Renal cortical epithelial cell (primary cell): ENCODE results near the gene DNAAF8. TPM values are rescaled to one million over a fixed set of nuclear protein-coding genes. Genes with fewer than 3 reads are reported as not detected.

Experiments used
- DNase-seq: peaks from one replicate; pipeline ENCODE4 v3.0.0-alpha.2; 2011; ENCODE audit warnings: low read depth
- total RNA-seq: library from RNA; depleted of rRNA; stranded (reverse); fragments of >200 nt; gene quantifications from 2 replicates; pipeline ENCODE4 v1.2.3, GENCODE V29; 2014

DNAAF8 gene
- total RNA-seq, 1 donor from 2014 or later, result 1.0 TPM

DNA sequence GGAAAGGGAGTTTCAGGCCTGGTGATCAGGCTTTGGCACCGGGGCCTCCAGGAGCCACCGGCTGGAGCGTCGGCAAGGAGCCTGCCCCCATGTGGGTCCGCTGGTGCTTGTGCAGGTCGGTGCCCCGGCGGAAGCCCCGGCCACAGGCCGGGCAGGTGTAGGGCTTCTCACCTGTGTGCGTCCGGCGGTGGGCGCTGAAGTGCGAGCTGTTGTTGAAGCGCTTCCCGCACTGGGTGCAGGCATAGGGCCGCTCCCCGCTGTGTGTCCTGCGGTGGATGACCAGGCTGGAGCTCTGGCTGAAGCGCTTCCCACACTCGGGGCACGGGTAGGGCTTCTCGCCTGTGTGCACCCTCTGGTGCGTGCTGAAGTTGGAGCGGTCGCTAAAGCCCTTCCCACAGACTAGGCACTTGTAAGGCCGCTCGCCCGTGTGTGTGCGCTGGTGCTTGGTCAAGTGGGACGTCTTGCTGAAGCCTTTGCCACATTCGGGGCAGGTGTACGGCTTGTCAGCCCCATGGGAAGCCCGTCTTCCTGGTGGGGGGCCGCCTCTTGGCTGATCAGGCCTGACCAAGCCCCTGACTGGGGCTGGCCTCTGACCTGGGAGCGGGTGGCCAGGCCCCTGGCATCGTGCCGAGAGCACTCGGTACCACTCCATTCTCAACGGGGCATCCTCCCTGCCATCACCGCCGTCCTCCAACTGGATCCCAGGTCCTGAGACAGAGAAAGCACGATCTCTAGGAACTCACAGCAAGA is 18.2 kb downstream of the DNAAF8 start:
- DNase-seq, result no peak

DNA sequence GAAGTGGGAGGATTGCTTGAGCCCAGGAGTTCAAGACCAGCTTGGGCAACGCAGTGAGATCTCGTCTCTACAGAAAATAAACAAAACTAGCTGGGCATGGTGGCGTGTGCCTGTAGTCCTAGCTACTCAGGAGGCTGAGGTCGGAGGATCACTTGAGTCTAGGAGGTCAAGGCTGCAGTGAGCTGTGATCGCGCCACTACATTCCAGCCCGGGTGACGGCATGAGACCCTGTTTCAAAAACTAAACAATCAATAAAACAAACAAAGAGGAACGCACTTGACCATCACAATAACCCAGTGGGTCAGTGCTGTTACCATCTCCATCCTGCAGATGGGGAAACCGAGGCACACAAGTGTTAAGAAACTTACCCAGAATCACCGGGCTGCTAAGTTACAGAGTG is 18.9 kb downstream of the DNAAF8 start:
- no peak for DNase-seq

DNA sequence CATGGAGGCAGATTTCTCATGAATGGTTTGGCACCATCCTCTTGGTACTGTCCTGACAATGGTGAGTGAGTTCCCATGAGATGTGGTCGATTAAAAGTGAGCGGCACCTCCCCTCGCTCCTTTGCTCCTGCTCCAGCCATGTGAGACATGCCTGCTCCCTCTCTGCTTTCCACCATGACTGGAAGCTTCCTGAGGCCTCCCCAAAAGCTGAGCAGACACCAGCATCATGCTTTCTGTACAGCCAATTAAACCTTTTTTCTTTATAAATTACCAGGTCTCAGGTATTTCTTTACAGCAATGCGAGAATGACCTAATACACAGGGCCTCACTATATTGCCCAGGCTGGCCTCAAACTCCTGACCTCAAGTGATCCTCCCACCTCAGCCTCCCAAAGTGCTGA is 20.5 kb downstream of the DNAAF8 start:
- no peak for DNase-seq

DNA sequence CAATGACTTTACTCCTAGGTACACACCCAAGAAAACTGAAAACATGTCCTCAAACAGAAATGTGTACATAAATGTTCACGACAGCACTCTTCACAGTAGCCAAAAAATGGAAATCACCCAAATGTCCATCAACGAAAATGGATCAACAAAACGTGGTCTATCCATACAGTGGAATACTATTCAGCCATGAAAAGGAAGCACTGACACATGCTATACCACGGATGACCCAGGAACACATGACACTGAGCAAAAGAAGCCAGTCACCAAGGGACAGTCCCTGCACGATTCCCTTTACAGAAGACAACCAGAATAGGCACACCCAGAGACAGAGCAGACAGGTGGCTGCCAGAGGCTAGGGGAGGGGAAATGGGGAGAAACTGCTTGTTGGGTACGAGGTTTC is 21.4 kb downstream of the DNAAF8 start:
- DNase-seq, result no peak

DNA sequence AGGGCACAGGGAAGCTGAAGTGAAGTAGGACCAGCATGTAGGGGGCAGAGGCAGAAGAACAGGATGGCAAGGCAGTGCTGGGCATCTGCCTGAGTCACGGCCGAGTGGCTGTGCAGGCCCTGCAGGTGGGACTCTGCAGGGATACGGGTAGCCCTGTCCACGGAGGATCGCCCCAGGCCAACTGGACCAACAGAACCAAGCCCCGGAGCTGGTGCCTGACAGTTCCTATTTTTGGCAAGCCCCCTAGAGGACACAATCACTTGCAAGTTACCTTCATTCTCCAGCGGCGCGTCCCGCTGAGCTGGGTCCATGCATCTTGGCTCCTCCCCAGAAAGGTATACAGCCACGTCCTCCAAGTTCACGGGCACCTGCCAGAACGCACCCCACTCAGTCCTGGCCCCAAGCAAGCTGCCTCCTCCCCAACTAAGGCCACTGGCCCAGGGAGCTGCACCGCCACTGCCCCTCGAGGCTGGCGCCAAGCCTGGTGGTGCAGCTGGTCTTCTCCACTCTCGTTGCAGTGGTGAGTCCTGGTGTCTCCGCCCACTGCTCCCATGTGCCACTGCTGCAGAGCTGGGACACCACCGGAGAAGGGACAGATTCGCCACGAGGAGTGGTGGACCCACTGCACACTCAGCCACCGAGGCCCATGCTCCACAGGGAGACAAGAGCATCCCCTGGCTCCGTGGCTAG is 26.0 kb downstream of the DNAAF8 start:
- no peak for DNase-seq

- no peak for DNase-seq
These were observed 27.9 kb downstream of the DNAAF8 start for GRCh38 chr16:4762205-4762604.

DNA sequence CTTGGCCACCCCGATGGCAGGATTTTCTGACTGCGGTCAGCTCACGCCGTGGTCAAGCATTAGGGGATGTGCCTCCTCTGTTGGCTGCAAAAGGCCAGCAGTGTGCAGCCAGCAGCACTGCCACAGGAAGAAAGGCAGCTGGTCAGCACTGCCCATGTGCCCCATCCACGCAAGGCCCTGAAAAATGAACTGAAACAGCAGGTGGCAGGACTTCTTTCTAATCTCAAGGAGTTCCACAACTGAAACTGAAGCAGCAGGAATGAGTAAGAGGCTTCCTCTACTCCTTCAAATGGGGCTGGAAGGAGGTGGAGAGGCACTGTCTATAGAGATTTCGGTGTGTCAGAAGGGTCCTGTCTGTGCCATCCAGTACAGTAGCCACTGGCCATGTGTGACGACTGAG is 29.5 kb downstream of the DNAAF8 start:
- no peak for DNase-seq

- DNase-seq, result no peak
These were observed 31.5 kb downstream of the DNAAF8 start for GRCh38 chr16:4765511-4766474.

- peak; percentile 88 for DNase-seq
These were observed 32.7 kb downstream of the DNAAF8 start, which contains the start of gene ZNF500 for GRCh38 chr16:4766875-4767628. Gene ZNF500, minus strand, starts transcription at chr16:4767162. Its CDS starts 1,184 bp downstream, at chr16:4765978.

DNA sequence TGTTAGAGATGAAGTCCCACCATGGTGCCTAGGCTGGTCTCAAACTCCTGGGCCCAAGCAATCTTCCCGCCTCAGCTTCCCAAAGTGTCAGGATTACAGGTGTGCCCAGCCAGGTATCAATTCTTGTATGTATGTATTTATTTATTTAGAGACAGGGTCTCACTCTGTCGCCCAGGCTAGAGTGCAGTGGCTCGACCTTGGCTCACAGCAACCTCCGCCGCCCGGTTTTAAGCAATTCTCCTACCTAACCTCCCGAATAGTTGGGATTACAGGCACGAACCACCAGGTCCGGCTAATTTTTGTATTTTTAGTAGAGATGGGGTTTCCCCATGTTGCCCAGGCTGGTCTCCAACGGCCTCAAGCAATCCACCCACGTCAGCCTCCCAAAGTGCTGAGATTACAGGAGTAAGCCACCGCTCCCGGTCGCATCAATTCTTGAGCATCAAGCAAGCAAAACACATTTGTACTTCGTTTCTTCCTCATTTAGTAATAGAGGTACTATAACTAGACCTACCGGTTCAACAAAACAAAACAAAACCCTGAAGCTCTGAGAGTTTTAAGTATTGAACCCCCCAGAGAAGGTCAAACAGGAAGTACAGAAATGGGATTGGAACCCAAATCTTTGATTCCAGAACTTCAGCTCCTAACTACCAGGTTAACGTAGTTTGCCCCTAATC is 33.7 kb downstream of the DNAAF8 start:
- DNase-seq, result peak; percentile 39

- peak; percentile 86 for DNase-seq
These were observed 34.4 kb downstream of the DNAAF8 start for GRCh38 chr16:4768549-4769305.

DNA sequence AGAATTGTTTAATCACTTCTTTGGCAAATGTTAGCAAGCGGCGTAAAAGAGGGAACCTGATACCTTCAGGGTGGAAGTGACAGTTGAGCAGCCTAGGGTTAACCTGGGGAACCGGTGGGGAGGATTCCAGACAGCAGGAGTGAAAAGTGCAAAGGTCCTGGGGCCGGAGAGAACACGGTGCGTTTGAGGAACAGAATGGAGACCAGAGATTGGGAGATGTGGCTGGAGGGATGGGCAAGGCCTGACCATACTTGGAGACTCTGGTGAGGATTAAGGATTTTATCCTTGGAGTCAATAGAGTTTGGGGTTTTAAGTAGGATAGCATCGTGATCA is 34.9 kb downstream of the DNAAF8 start:
- no peak for DNase-seq

GRCh38 chr16:4771646-4772045 is 37.3 kb downstream of the DNAAF8 start:
- DNase-seq, result no peak

DNA sequence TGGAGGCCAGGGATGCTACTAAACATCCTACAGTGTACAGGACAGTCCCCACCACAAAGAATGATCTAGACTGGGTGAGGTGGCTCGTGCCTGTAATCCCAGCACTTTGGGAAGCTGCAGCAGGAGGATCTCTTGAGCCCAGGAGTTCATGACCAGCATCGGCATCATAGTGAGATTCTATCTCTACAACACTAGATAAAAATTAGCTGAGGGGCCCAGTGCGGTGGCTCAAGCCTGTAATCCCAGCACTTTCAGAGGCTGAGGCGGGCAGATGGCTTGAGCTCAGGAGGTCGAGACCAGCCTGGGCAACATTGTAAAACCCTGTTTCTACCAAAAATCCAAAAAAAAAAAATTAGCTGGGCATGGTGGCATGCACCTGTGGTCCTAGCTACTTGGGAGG is 38.0 kb downstream of the DNAAF8 start:
- DNase-seq, result no peak

DNA sequence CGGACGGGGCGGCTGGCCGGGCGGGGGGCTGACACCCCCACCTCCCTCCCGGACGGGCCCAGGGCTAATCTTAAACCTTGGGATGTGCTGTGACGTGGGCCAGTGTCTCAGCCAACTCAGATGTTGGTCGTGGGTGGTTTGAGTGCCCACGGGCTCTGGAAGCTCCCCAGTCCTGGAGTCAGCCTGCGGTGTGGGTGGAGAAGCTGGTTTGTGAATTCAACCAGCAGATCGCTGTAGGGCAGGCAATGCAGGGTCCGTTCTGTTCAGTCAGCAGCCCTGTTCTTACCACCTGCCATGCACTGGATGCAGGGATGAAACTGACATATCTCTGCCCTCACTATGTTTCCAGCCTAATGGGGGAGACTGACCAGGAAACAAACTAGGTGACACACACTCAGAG is 40.7 kb downstream of the DNAAF8 start:
- no peak for DNase-seq

GRCh38 chr16:4776141-4776705 is 41.9 kb downstream of the DNAAF8 start:
- no peak for DNase-seq

- DNase-seq, result no peak
These were observed 43.2 kb downstream of the DNAAF8 start for GRCh38 chr16:4777339-4778049.

GRCh38 chr16:4778050-4778392 is 43.7 kb downstream of the DNAAF8 start:
- DNase-seq, result no peak

DNA sequence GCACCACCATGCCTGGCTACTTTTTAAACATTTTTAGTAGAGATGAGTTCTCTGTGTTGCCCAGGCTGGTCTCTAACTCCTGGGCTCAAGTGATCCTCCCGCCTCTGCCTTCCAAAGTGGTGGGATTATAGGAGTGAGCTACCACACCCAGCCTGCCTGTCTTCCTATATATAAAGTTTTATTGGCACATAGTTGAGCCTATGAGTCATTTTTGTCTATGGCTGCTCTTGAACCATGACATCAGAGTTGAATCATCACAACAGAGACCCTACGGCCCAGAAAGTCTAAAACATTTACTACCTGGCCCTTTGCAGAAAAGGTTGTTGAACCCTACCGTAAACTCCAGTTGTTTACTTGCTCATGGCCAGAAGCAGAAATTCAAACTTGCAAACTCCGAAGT is 45.9 kb downstream of the DNAAF8 start:
- no peak for DNase-seq
